Neural cell (in vitro differentiated cells): ENCODE measurements around the gene RAB3GAP2. TPM values are rescaled to one million over a fixed set of nuclear protein-coding genes. Genes with fewer than 3 reads are reported as not detected.

Experiments used
- H2AFZ ChIP-seq: fragments of 200-600, 300-800 bp; sonication (generic), shearing (Covaris generic); 2 replicates; pipeline ENCODE4 v1.6.0; 2014; ENCODE audit warnings: low read depth, mild to moderate bottlenecking, antibody characterized with exemption, low read length, moderate library complexity
- H3F3A ChIP-seq: fragments of 200-600 bp; shearing (Covaris generic); 2 replicates; pipeline ENCODE4 v1.6.1; 2016; ENCODE audit warnings: mild to moderate bottlenecking, moderate library complexity, mixed read lengths, antibody characterized with exemption, low read length; ENCODE audit not compliant: insufficient read depth, poor library complexity, severe bottlenecking
- H3K27ac ChIP-seq: fragments of 200-600, 300-800 bp; sonication (generic), shearing (Covaris generic); 2 replicates; pipeline ENCODE4 v1.5.1; 2014; ENCODE audit warnings: mild to moderate bottlenecking, low read length, moderate library complexity
- H3K27me3 ChIP-seq: fragments of 300-800, 200-600 bp; sonication (generic), shearing (Covaris generic); 2 replicates; pipeline ENCODE4 v1.6.0; 2014; ENCODE audit warnings: mild to moderate bottlenecking, low read depth, low read length, moderate library complexity; ENCODE audit not compliant: insufficient read depth
- H3K36me3 ChIP-seq: fragments of 300-800, 200-600 bp; sonication (generic), shearing (Covaris generic); 2 replicates; pipeline ENCODE4 v1.5.1; 2014; ENCODE audit warnings: mild to moderate bottlenecking, antibody characterized with exemption, low read length, moderate library complexity; ENCODE audit not compliant: insufficient read depth
- H3K4me2 ChIP-seq: fragments of 300-800, 200-600 bp; sonication (generic), shearing (Covaris generic); 2 replicates; pipeline ENCODE4 v1.6.0; 2014; ENCODE audit warnings: mild to moderate bottlenecking, low read length
- H3K4me3 ChIP-seq: fragments of 300-800, 200-600 bp; sonication (generic), shearing (Covaris generic); 2 replicates; pipeline ENCODE4 v1.5.1; 2014; ENCODE audit warnings: mild to moderate bottlenecking, low read length, moderate library complexity
- H3K79me2 ChIP-seq: fragments of 200-600 bp; shearing (Covaris generic); replicated peaks from 2 replicates; pipeline ENCODE4 v1.6.0; 2014; ENCODE audit warnings: mild to moderate bottlenecking, low read length, moderate library complexity; ENCODE audit not compliant: insufficient read depth
- H3K9ac ChIP-seq: fragments of 300-800, 200-600 bp; sonication (generic), shearing (Covaris generic); 2 replicates; pipeline ENCODE4 v1.6.1; 2016; ENCODE audit warnings: mild to moderate bottlenecking, low read length, mixed read lengths
- H3K9me2 ChIP-seq: fragments of 200-600 bp; shearing (Covaris generic); 2 replicates; pipeline ENCODE4 v1.6.1; 2016; ENCODE audit warnings: mild to moderate bottlenecking, low read length, mixed read lengths; ENCODE audit not compliant: insufficient read depth
- H3K9me3 ChIP-seq: fragments of 200-600, 300-800 bp; sonication (generic), shearing (Covaris generic); 2 replicates; pipeline ENCODE4 v1.6.1; 2016; ENCODE audit warnings: mild to moderate bottlenecking, mixed run types, low read length, moderate library complexity, mixed read lengths
- H4K20me1 ChIP-seq: fragments of 200-600 bp; shearing (Covaris generic); 2 replicates; pipeline ENCODE4 v1.6.1; 2016; ENCODE audit warnings: mild to moderate bottlenecking, mixed run types; ENCODE audit not compliant: insufficient read depth
- EP300 ChIP-seq: fragments of 450-650 bp; conservative IDR thresholded peaks from 2 replicates; pipeline ENCODE4 v1.6.1; 2014; ENCODE audit warnings: antibody characterized with exemption, mild to moderate bottlenecking, moderate library complexity; ENCODE audit not compliant: poor library complexity, severe bottlenecking
- EZH2 ChIP-seq: fragments of 200-600, 300-800 bp; shearing (Covaris generic), sonication (generic); IDR thresholded peaks from 2 replicates; pipeline ENCODE4 v1.6.1; 2014; ENCODE audit warnings: antibody characterized with exemption, low read length, borderline replicate concordance, mild to moderate bottlenecking; ENCODE audit not compliant: insufficient read depth, poor library complexity, severe bottlenecking
- MXI1 ChIP-seq: fragments of 450-650 bp; conservative IDR thresholded peaks from 2 replicates; pipeline ENCODE4 v1.6.1; 2014; ENCODE audit warnings: antibody characterized with exemption, mild to moderate bottlenecking; ENCODE audit not compliant: poor library complexity, severe bottlenecking
- POLR2AphosphoS5 ChIP-seq: IDR thresholded peaks from 2 replicates; pipeline ENCODE4 v1.6.1; 2012
- RAD21 ChIP-seq: fragments of 450-650 bp; conservative IDR thresholded peaks from 2 replicates; pipeline ENCODE4 v1.6.1; 2014; ENCODE audit warnings: antibody characterized with exemption, mild to moderate bottlenecking, moderate library complexity
- SMC3 ChIP-seq: fragments of 450-650 bp; conservative IDR thresholded peaks from 2 replicates; pipeline ENCODE4 v1.6.1; 2014; ENCODE audit warnings: antibody characterized with exemption, mild to moderate bottlenecking, moderate library complexity; ENCODE audit not compliant: poor library complexity
- TAF1 ChIP-seq: IDR thresholded peaks from 2 replicates; pipeline ENCODE4 v1.6.1; 2012; ENCODE audit warnings: low read depth
- polyA plus RNA-seq: library from polyadenylated mRNA; depleted of rRNA; stranded (reverse); fragments of >200 nt; gene quantifications from 2 replicates; pipeline ENCODE4 v1.2.3, GENCODE V29; 2014
- TF ChIP-seq, protein P1 (sequence below): fragments of 450-650 bp; IDR thresholded peaks from 2 replicates; pipeline ENCODE4 v1.5.1; 2014; ENCODE audit warnings: antibody characterized with exemption, mild to moderate bottlenecking, moderate library complexity; ENCODE audit not compliant: poor library complexity, severe bottlenecking
- TF ChIP-seq, protein P2 (sequence below): IDR thresholded peaks from 2 replicates; pipeline ENCODE4 v1.6.1; 2012; ENCODE audit warnings: borderline replicate concordance

RAB3GAP2 gene
- polyA plus RNA-seq, 1 donor from 2014 or later, result 39.9 TPM

DNA sequence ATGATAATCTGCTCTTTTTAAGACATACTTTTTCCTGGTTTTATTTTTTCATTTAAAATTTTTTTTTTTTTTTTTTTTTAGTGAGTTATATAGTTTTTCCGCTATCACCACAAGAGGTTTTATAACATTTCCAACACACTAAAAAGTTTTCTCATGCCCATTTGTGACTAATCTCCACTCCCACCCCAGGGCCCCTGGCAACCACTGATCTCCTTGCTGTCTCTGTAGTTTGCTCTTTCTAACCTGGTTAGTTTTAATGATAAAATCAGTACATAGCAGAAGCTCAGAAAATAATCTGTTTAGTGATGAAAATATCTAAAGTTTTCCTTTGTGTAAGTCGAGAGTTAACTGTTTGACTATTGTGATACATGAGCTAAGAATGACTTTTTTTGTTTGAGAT is 136.5 kb downstream of the RAB3GAP2 start:
- Histone ChIP-seq H3K9ac (no peak overlapping the region), H3K27ac (no peak overlapping the region), H3K9me3 (no peaks in the 10 kb centered on the region), H3F3A (no peaks in the 10 kb centered on the region), H3K9me2 (no peaks in the 10 kb centered on the region), H3K36me3 (peaks cover 11% of the 10 kb centered on the region), H4K20me1 (no peaks in the 10 kb centered on the region), H3K27me3 (no peaks in the 10 kb centered on the region), H3K4me3 (no peak overlapping the region), H3K4me2 (no peak overlapping the region), H3K79me2 (no peaks in the 10 kb centered on the region), H2AFZ (no peak overlapping the region)
- TF ChIP-seq EP300 (no peak), RAD21 (no peak), MXI1 (no peak), POLR2AphosphoS5 (no peak), TAF1 (no peak), EZH2 (no peak), SMC3 (no peak)
- TF ChIP-seq, protein P1, sequence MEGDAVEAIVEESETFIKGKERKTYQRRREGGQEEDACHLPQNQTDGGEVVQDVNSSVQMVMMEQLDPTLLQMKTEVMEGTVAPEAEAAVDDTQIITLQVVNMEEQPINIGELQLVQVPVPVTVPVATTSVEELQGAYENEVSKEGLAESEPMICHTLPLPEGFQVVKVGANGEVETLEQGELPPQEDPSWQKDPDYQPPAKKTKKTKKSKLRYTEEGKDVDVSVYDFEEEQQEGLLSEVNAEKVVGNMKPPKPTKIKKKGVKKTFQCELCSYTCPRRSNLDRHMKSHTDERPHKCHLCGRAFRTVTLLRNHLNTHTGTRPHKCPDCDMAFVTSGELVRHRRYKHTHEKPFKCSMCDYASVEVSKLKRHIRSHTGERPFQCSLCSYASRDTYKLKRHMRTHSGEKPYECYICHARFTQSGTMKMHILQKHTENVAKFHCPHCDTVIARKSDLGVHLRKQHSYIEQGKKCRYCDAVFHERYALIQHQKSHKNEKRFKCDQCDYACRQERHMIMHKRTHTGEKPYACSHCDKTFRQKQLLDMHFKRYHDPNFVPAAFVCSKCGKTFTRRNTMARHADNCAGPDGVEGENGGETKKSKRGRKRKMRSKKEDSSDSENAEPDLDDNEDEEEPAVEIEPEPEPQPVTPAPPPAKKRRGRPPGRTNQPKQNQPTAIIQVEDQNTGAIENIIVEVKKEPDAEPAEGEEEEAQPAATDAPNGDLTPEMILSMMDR, result no peak
- TF ChIP-seq, protein P2, sequence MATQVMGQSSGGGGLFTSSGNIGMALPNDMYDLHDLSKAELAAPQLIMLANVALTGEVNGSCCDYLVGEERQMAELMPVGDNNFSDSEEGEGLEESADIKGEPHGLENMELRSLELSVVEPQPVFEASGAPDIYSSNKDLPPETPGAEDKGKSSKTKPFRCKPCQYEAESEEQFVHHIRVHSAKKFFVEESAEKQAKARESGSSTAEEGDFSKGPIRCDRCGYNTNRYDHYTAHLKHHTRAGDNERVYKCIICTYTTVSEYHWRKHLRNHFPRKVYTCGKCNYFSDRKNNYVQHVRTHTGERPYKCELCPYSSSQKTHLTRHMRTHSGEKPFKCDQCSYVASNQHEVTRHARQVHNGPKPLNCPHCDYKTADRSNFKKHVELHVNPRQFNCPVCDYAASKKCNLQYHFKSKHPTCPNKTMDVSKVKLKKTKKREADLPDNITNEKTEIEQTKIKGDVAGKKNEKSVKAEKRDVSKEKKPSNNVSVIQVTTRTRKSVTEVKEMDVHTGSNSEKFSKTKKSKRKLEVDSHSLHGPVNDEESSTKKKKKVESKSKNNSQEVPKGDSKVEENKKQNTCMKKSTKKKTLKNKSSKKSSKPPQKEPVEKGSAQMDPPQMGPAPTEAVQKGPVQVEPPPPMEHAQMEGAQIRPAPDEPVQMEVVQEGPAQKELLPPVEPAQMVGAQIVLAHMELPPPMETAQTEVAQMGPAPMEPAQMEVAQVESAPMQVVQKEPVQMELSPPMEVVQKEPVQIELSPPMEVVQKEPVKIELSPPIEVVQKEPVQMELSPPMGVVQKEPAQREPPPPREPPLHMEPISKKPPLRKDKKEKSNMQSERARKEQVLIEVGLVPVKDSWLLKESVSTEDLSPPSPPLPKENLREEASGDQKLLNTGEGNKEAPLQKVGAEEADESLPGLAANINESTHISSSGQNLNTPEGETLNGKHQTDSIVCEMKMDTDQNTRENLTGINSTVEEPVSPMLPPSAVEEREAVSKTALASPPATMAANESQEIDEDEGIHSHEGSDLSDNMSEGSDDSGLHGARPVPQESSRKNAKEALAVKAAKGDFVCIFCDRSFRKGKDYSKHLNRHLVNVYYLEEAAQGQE, result no peak

DNA sequence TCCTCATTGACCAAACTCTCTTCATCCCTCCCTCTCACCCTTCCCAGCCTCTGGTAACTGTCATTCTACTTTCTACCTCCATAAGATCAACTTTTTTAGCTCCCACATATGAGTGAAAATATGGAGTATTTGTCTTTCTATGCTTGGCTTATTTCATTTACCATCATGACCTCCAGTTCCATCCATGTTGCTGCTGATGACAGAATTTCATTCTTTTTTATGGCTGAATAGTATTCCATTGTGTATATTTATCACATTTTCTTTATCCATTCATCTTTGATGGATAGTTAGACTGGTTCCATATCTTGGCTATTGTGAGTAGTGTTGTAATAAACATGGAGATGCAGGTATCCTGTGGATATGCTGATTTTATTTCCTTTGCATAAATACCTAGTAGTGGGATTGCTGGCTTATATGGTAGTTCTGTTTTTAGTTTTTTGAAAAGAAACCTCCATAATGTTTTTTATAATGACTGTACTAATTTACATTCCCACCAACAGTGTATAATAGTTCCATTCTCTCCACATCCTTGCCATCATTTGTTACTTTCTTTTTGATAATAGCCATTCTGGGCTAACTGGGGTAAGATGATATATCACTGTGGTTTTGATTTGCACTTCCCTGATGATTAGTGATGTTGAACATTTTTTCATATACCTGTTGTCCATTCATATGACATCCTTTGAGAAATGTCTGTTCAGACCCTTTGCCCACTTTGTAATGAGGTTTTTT is 142.6 kb downstream of the RAB3GAP2 start:
- Histone ChIP-seq H3K9me2 (no peaks in the 10 kb centered on the region), H3K36me3 (peaks cover 10% of the 10 kb centered on the region), H3K4me2 (no peak overlapping the region), H3K4me3 (no peak overlapping the region), H2AFZ (no peak overlapping the region), H3F3A (no peaks in the 10 kb centered on the region), H4K20me1 (no peaks in the 10 kb centered on the region), H3K9ac (no peak overlapping the region), H3K27me3 (no peaks in the 10 kb centered on the region), H3K9me3 (no peaks in the 10 kb centered on the region), H3K79me2 (no peaks in the 10 kb centered on the region), H3K27ac (no peak overlapping the region)
- no peak for TF ChIP-seq RAD21
- no peak for TF ChIP-seq POLR2AphosphoS5
- TF ChIP-seq, protein P2, result no peak
- no peak for TF ChIP-seq SMC3
- no peak for TF ChIP-seq MXI1
- TF ChIP-seq EP300, result no peak
- TF ChIP-seq, protein P1, result no peak
- no peak for TF ChIP-seq EZH2
- no peak for TF ChIP-seq TAF1
